ENCODE results near the gene GNB1. TPM values are rescaled to one million over a fixed set of nuclear protein-coding genes. Genes with fewer than 3 reads are reported as not detected.
A peak's percentile ranks its signal among the peaks of the same experiment; 100 is the strongest.
"Not testable (repeated sequence)": the region's sequence is repeated elsewhere in the genome, so short reads cannot be mapped to it uniquely, and the experiment has no call there.

GNB1 gene
- total RNA-seq, 1 experiment from 2014 or later: 44.0 TPM

DNA sequence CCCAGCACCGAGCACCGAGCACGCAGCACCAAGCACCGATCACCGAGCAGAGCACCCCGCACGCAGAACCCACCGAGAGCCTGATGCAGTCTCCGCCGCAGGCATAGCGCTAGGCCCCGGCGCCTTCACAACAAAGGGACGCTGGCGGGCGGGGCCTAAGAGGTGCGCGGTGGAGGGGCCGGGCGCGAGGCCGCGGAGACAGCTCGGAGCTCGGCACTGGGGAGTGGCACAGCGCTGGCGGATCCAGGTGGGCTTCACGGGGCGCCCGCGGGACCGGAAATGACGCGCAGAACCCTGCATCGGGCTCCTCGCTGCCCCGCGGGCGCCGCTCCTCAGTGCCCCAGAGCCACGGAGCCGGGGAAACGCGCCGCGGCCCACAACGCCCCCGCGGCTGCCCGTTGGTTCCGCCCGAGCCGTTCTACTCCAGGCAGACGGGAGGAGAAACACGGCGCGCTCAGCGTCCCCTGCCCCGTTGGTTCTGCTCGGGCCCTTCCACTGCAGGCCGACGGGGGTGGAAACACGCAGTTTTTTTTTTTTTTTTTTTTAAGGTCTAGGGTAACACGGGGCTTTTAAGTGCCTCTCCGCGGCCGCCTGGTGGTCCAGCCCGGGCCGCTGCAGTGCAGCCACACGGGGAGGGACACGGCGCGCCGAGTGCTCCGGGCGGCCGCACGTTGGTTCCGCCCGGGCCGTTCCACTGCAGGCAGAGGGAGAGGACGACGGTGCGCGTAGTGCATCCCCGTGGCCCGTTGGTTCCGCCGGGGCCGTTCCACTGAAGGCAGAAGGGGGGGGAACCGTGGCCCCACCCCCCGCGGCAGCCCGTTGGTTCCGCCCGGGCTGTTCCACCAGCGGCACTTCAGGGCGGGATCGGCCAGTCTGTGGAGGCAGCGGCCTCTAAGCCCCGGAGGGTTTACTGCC, 145.0 kb downstream of the GNB1 start:
- peak; percentile 47 for DNase-seq (ENCODE audit: low spot score)

DNA sequence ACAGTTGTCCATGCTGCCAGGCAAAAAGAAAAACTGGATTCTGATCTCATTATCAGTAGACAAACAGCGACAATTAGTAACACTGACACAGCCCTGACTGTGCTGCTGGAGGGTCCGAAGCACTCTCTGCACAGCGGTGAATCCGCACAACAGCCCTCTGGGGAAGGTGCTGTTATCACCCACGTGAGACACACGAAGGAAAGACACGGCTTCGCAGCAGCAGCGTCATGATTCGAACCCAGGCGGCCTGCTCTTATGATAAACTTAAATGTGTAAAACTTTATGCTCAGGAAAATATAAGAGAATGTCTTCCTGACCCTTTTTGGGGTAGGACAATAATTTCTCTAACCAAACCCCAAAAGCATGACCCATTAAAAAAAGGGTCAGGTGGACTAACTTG, 148.4 kb downstream of the GNB1 start:
- DNase-seq (ENCODE audit: low spot score): not testable (repeated sequence)

DNA sequence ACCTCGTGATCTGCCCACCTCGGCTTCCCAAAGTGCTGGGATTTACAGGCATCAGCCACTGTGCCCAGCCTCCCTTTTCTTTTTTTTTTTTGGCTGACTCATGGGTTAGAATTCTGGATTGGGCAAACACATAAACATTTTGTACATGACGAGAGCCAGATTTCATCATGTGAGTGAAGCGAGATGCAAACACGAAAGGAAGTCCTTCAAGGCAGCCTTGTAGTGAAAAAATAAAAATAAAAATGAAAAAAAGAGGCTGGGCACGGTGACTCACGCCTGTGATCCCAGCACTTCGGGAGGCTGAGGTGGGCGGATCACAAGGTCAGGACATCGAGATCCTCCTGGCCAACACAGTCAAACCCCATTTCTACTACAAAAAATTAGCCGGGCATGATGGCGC, 149.9 kb downstream of the GNB1 start:
- peak; percentile 79 for DNase-seq (ENCODE audit: low spot score)

DNA sequence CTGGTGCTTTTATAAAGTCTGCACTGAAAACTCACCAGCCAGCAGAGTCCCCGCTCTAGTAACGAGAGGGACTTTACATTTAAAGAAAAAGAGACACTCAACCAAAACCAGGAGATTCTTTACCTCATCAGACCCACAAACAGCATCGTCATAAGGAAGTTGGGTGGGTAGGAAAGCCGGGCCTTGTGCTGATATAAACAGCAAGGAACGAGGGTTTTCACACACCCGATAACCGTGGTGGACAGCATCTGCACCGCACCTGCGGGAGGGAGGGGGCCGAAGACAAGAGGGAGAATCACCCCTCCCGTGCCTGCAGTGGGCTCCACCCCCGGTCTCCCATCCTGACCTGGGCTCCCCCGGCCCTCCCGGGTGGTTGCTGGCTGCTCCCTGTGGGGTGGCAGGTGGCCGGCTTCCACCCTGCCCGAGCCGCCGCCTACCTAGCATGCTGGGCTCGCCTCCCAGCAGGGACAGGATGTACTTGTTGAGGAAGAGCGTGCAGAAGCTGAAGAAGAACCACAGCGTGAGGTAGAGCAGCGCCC, 152.0 kb downstream of the GNB1 start:
- DNase-seq (ENCODE audit: low spot score): not testable (repeated sequence)

DNA sequence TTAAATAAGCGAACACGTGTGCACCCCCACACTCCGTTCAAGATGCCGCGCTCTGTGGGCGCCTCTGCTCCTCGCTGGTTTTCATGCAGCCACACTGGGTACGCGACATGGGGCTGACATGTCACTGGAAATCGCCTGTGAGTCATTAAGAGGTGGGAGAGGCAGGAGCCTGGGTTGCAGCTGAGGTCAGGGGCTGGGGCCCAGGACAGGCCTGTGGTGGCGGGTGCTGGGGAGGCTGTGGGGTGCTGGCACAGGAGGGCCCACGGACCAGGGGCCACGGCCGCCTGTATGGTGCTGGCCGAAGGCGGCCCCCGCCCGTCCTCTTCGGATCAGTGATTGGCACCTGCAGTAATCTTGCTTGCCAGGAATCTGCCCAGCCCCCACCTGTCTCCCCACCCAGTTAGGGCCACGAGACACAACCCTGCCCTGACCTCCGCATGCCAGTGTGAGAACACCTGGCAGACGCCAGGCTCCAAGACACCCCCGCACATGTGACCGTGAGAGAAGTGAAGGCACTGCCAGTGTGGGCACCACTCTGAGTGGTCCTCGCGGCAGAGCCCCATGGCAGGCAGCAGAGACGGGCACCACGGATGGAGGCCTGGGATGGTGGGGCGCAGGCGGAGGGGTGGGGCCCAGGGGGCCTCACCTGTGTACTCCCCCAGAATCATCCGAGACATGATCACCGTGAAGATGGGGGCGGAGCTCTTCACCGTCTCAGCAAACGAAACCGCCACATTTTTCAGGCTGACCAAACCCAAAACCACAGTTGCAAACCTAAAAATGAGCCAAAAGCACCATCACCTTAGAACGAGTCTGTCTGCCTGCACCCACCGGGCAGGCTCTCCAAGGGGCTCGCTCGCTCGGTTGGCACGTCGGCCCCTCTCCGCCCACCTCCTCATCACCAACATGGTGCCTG, 153.0 kb downstream of the GNB1 start:
- DNase-seq (ENCODE audit: low spot score): not testable (repeated sequence)

Other genes with a start within 250 kb of the GNB1 start
- 9.0 and 9.6 TPM in 2 replicates for gene CDK11B, start 232.1 kb downstream of the GNB1 start, total RNA-seq (2014; rRNA removed; shearing (Covaris generic))
- 5.2 and 6.8 TPM in 2 replicates for gene SLC35E2B, start 198.3 kb downstream of the GNB1 start, total RNA-seq (2014; rRNA removed; shearing (Covaris generic))
- 6.6 and 9.8 TPM in 2 replicates for gene CDK11A, start 166.7 kb downstream of the GNB1 start, total RNA-seq (2014; rRNA removed; shearing (Covaris generic))
- gene NADK, start 112.6 kb downstream of the GNB1 start, total RNA-seq (2014; rRNA removed; shearing (Covaris generic)): 28.4 and 31.5 TPM in 2 replicates
- not detected in 2 replicates for gene CALML6, start 24.2 kb upstream of the GNB1 start, total RNA-seq (2014; rRNA removed; shearing (Covaris generic))
- not detected in 2 replicates for gene TMEM52, start 28.2 kb upstream of the GNB1 start, total RNA-seq (2014; rRNA removed; shearing (Covaris generic))
- not detected in 2 replicates for gene CFAP74, start 112.7 kb upstream of the GNB1 start, total RNA-seq (2014; rRNA removed; shearing (Covaris generic))
- gene GABRD, start 128.3 kb upstream of the GNB1 start, total RNA-seq (2014; rRNA removed; shearing (Covaris generic)): 0.07 and 0.26 TPM in 2 replicates
- 1.6 and 2.1 TPM in 2 replicates for gene PRKCZ, start 159.3 kb upstream of the GNB1 start, total RNA-seq (2014; rRNA removed; shearing (Covaris generic))